Body of pancreas (tissue), 4 donors: Measurements from ENCODE around the gene BRAT1.

Experiments used
- POLR2A ChIP-seq, 3 donors: fragments of 450-650 bp; IDR thresholded peaks; one replicate each; pipeline ENCODE4 v1.6.1; 2016; ENCODE audit warnings: antibody characterized with exemption in 3 of 3, mild to moderate bottlenecking in 2 of 3
- TF ChIP-seq, protein P1 (sequence below), 7 experiments: fragments of 450-650 bp in 4 of 7; fragments of 200-600 bp in 3 of 7; sonication (generic) in 3 of 7; IDR thresholded peaks; one replicate each; pipeline ENCODE4 v1.5.1; 2016 to 2019; ENCODE audit warnings: antibody characterized with exemption in 7 of 7

GRCh38 chr7:2566890-2567678 is 11.8 kb upstream of the BRAT1 start:
- TF ChIP-seq, protein P1, sequence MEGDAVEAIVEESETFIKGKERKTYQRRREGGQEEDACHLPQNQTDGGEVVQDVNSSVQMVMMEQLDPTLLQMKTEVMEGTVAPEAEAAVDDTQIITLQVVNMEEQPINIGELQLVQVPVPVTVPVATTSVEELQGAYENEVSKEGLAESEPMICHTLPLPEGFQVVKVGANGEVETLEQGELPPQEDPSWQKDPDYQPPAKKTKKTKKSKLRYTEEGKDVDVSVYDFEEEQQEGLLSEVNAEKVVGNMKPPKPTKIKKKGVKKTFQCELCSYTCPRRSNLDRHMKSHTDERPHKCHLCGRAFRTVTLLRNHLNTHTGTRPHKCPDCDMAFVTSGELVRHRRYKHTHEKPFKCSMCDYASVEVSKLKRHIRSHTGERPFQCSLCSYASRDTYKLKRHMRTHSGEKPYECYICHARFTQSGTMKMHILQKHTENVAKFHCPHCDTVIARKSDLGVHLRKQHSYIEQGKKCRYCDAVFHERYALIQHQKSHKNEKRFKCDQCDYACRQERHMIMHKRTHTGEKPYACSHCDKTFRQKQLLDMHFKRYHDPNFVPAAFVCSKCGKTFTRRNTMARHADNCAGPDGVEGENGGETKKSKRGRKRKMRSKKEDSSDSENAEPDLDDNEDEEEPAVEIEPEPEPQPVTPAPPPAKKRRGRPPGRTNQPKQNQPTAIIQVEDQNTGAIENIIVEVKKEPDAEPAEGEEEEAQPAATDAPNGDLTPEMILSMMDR (IDR thresholded peaks at IDR 0.05): no peak
- no peak for TF ChIP-seq POLR2A (IDR thresholded peaks at IDR 0.05)
